Activated T-cell treated with anti-CD3 and anti-CD28 coated beads, Interleukin-2, amount 50 U/mL, for 4 hours (primary cell): ENCODE results near the gene IRF2. TPM values are rescaled to one million over a fixed set of nuclear protein-coding genes. Genes with fewer than 3 reads are reported as not detected.
"Not testable (repeated sequence)": the region's sequence is repeated elsewhere in the genome, so short reads cannot be mapped to it uniquely, and the experiment has no call there.

ENCODE experiments used
- ATAC-seq, 2 donors: fragments of 200-7000 bp; cut with Tn5 transposase; one replicate each; pipeline ENCODE4 v1.10.0; 2021
- DNase-seq: peaks from one replicate; pipeline ENCODE4 v3.0.0-alpha.2; 2020
- H3K27me3 Mint-ChIP-seq: one replicate; pipeline ENCODE4 v1.8.0; 2021; ENCODE audit warnings: low read depth, mixed read lengths
- H3K36me3 Mint-ChIP-seq: one replicate; pipeline ENCODE4 v1.8.0; 2022; ENCODE audit warnings: mixed read lengths; ENCODE audit not compliant: insufficient read depth
- H3K4me1 Mint-ChIP-seq: one replicate; pipeline ENCODE4 v1.8.0; 2021; ENCODE audit warnings: low read depth, mixed read lengths
- H3K4me3 Mint-ChIP-seq: one replicate; pipeline ENCODE4 v1.8.0; 2021; ENCODE audit warnings: mild to moderate bottlenecking, moderate library complexity, mixed read lengths
- H3K9me3 Mint-ChIP-seq: one replicate; pipeline ENCODE4 v1.8.0; 2021; ENCODE audit warnings: mixed read lengths
- total RNA-seq, 3 donors: library from RNA; stranded (reverse); gene quantifications; one replicate each; pipeline ENCODE4 v1.2.1, GENCODE V29; 2021

Gene IRF2
- total RNA-seq, 3 donors from 2014 or later = 29.3 to 37.4 (median 32.8) TPM

DNA sequence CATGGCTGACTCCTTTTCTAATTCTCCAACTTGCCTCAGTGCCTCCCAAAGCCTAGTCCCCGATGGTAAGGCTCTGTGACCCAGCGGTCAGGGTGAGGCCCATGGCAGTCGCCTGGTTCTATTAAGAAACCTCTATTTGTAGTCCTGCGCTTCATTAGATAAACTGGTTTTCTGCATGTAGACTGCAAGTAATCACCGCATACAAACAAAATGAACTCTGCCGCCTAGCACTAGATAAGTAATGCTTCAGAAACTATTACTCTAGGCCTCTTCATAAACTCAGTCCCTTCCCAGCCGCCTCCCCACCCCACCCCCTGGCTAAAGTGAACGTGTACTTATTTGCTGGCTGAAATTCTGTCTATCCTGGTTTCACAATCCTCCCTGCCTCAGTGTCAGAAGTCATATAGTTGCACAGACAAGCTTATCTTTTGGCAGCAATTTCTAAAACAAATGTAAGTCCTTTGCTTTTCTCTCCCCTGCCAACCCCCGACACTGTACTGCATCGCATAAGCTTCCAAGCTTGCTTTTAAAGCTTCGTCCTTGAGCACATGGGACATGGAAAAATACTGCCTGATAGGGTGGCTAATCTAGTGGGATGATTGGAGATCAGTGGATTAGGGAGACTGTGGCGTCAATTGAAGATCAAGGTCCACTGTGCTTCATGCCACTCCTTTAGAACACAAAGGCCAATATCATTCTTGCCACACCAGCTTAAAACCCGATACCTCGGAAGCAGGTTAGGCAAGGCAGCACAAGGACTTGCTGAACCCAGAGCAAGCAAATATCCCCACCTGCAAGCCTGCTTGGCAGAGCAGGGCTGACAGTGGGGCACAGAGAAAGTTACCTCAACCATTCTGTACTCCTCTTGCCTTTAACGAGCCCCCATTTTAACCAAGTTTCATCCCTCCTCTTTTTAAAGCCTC, 125.8 kb downstream of the IRF2 start:
- H3K27me3 Mint-ChIP-seq = no peaks in the 10 kb centered on the region
- peaks cover 17% of the 10 kb centered on the region for H3K4me1 Mint-ChIP-seq
- no peak overlapping the region for H3K4me3 Mint-ChIP-seq
- H3K36me3 Mint-ChIP-seq = no peaks in the 10 kb centered on the region
- ATAC-seq (no peak), DNase-seq (no peak)
- H3K9me3 Mint-ChIP-seq = no peaks in the 10 kb centered on the region

DNA sequence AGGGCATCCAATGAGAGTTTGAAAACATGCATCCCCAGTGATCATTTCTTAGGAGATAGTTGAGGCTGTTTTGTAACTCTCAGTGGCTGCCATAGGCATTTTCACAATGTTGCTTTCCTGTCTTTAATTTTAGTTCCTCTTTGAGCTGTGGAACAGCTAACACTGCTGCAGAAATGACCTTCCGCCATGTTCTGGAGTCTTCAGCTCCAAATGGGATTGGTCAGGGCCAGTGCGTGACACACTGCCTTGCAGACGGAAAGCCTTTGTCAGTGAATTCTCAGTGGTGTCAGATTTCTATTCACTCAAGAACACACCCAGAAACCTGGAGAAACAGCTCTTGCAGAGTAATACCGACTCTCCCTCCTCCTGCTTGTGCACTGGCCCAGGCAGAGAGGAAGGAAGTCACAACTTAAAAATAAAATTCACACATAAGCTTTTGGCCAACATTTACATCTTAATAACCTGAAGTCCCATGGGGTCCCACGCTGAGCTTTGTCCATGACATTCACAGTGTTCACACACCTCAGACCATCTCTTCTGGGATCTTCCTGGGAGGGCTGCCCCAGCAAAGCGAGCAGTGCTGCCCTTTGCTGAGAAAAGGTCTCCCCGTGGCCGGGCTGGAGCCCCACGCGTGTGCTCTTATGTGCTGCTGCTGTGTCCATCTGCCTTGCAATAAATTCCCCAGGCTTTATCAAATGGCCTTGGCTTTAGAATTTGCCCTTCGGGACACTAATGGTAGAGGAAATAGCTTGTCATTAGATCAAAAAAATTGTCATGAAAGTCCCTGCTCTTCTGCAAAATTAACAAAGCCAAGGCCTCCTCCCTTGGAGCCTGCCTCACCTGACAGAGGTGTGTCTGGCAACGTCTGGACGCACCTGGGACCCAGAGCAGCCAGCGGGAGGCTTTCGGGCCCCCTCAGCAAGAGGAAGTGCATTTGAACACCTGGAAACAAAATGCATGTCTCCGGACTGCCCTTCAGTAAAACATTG, 126.8 kb downstream of the IRF2 start:
- H3K9me3 Mint-ChIP-seq = no peaks in the 10 kb centered on the region
- no peak for DNase-seq
- H3K4me3 Mint-ChIP-seq = no peak overlapping the region
- peaks cover 23% of the 10 kb centered on the region for H3K4me1 Mint-ChIP-seq
- H3K27me3 Mint-ChIP-seq = no peaks in the 10 kb centered on the region
- ATAC-seq = no peak
- no peaks in the 10 kb centered on the region for H3K36me3 Mint-ChIP-seq

- Mint-ChIP-seq H3K4me3 (no peak overlapping the region), H3K9me3 (no peaks in the 10 kb centered on the region), H3K27me3 (no peaks in the 10 kb centered on the region), H3K36me3 (no peaks in the 10 kb centered on the region), H3K4me1 (peaks cover 23% of the 10 kb centered on the region)
- ATAC-seq (no peak), DNase-seq (no peak)
These were observed 127.7 kb downstream of the IRF2 start for GRCh38 chr4:184346682-184347081.

DNA sequence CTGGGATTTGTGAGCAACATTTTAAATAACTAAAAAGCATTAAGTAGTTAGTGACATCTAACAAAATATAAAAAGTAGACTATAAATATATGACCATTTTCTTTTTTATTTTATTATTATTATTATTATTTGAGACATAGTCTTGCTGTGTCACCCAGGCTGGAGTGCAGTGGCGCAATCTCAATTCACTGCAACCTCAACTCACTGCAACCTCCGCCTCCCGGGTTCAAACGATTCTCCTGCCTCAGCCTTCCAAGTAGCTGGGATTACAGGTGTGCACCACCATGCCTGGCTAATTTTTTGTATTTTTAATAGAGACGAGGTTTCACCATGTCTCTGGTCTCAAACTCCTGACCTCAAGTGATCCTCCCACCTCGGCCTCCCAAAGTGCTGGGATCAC, 128.1 kb downstream of the IRF2 start:
- not testable (repeated sequence) for H3K27me3 Mint-ChIP-seq, H3K36me3 Mint-ChIP-seq, ATAC-seq, H3K4me3 Mint-ChIP-seq, H3K9me3 Mint-ChIP-seq, DNase-seq
- peaks cover 23% of the 10 kb centered on the region for H3K4me1 Mint-ChIP-seq

- H3K4me3 Mint-ChIP-seq = no peak overlapping the region
- no peaks in the 10 kb centered on the region for H3K9me3 Mint-ChIP-seq
- H3K27me3 Mint-ChIP-seq = no peaks in the 10 kb centered on the region
- DNase-seq (no peak), ATAC-seq (no peak)
- peaks cover 23% of the 10 kb centered on the region for H3K4me1 Mint-ChIP-seq
- H3K36me3 Mint-ChIP-seq = no peaks in the 10 kb centered on the region
These were observed 128.8 kb downstream of the IRF2 start for GRCh38 chr4:184345573-184345922.

DNA sequence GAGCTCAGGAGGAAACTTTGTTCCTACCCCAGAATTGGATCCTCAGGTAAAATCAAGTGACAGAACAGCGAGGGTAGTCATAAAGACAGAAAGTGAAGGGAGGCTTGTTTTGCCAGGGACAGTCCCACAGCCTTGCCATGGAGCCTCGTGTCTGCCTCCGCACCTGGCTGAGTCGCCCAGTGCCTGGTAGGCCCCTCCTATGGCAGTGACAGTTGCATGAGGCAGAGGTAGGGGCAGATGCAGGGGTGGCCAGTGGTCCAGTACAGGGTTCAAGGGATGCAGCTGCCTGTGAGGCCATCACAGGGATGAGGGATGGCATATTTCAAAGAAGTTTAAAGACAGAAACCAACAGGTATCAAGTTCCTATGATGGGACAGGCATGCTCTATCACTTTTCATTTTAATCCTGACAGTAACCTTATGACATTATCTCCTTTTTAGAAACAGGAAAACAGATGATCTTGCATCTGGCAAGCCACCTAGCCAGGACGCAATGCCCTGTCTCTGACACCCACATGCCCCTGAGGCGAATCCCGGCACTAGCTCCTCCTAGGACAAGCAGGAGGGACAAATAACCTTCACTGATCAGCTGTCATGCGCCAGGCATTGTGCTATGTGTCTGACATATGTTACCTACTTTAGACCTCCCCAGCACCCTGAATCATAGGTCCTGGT, 129.3 kb downstream of the IRF2 start:
- peaks cover 23% of the 10 kb centered on the region for H3K4me1 Mint-ChIP-seq
- no peak for DNase-seq
- no peak overlapping the region for H3K4me3 Mint-ChIP-seq
- ATAC-seq = peak; percentile 50 to 62
- H3K36me3 Mint-ChIP-seq = no peaks in the 10 kb centered on the region
- no peaks in the 10 kb centered on the region for H3K27me3 Mint-ChIP-seq
- H3K9me3 Mint-ChIP-seq = no peaks in the 10 kb centered on the region

DNA sequence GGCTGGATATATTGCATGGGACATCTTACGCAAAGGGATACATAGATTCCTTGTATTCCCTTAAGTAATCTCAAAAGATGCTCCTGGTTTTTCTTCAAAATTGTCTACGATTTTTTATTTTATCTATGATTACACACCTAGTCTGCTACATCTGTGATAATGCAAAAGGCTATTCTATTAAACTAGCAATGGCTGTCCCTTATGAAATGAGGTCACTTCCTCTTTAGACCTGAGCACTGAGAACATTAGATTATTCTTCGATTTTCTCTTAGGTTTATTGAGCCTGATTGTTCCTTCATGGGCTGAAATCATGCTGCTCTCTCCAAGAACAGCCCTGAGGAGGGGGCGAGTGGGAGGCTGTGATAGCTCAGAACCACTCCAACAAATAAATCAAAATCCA, 129.9 kb downstream of the IRF2 start:
- Mint-ChIP-seq H3K36me3 (no peaks in the 10 kb centered on the region), H3K4me3 (peak overlapping the region; percentile 78), H3K27me3 (no peaks in the 10 kb centered on the region), H3K9me3 (no peaks in the 10 kb centered on the region), H3K4me1 (peaks cover 23% of the 10 kb centered on the region)
- ATAC-seq (no peak), DNase-seq (no peak)

GRCh38 chr4:184343502-184344177, 130.7 kb downstream of the IRF2 start:
- Mint-ChIP-seq H3K4me3 (peak overlapping the region; percentile 78), H3K36me3 (no peaks in the 10 kb centered on the region), H3K4me1 (peaks cover 23% of the 10 kb centered on the region), H3K27me3 (no peaks in the 10 kb centered on the region), H3K9me3 (no peaks in the 10 kb centered on the region)
- ATAC-seq = peak; percentile 84 to 85
- DNase-seq = peak; percentile 18

GRCh38 chr4:184342857-184343237, 131.5 kb downstream of the IRF2 start:
- H3K9me3 Mint-ChIP-seq, H3K27me3 Mint-ChIP-seq, ATAC-seq, DNase-seq, H3K36me3 Mint-ChIP-seq: not testable (repeated sequence)
- H3K4me1 Mint-ChIP-seq = peaks cover 19% of the 10 kb centered on the region
- peak overlapping the region; percentile 78 for H3K4me3 Mint-ChIP-seq

- peaks cover 7% of the 10 kb centered on the region for H3K9me3 Mint-ChIP-seq
- no peak for DNase-seq
- H3K4me1 Mint-ChIP-seq = peaks cover 19% of the 10 kb centered on the region
- no peak for ATAC-seq
- no peaks in the 10 kb centered on the region for H3K27me3 Mint-ChIP-seq
- no peak overlapping the region for H3K4me3 Mint-ChIP-seq
- H3K36me3 Mint-ChIP-seq = no peaks in the 10 kb centered on the region
These were observed 132.0 kb downstream of the IRF2 start for GRCh38 chr4:184342167-184342856.

DNA sequence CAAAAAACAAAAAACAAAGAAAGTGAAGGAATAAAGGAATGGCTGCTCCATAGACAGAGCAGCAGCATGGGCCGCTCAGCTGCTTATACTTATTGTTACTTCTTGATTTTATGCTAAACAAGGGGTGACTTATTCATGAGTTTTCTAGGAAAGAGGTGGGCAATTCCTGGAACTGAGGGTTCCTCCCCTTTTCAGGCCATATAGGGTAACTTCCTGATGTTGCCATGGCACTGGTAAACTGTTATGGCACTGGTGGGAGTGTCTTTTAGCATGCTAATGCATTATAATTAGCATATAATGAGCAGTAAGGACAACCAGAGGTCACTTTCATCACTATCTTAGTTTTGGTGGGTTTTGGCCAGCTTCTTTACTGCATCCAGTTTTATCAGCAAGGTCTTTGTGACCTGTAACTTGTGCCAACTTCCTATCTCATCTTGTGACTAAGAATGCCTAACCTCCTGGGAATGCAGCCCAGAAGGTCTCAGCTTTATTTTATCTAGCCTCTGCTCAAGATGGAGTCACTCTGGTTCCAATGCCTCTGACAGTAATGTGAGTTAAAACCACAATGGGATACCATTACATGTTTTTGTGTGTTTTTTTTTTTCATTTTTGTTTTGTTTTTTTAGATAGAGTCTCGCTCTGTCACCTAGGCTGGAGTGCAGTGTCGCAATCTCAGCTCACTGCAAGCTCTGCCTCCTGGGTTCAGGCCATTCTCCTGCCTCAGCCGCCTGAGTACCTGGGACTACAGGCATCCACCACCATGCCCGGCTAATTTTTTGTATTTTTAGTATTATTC, 134.8 kb downstream of the IRF2 start:
- not testable (repeated sequence) for DNase-seq, H3K36me3 Mint-ChIP-seq, H3K4me3 Mint-ChIP-seq, ATAC-seq, H3K27me3 Mint-ChIP-seq
- Mint-ChIP-seq H3K9me3 (peaks cover 14% of the 10 kb centered on the region), H3K4me1 (peaks cover 26% of the 10 kb centered on the region)

GRCh38 chr4:184337907-184338306, 136.4 kb downstream of the IRF2 start:
- Mint-ChIP-seq H3K4me3 (no peak overlapping the region), H3K27me3 (no peaks in the 10 kb centered on the region), H3K36me3 (no peaks in the 10 kb centered on the region), H3K9me3 (peaks cover 14% of the 10 kb centered on the region), H3K4me1 (peaks cover 11% of the 10 kb centered on the region)
- no peak for DNase-seq
- ATAC-seq = no peak
